ENCODE data around the gene NUP153. TPM values are rescaled to one million over a fixed set of nuclear protein-coding genes. Genes with fewer than 3 reads are reported as not detected.
"Not testable (repeated sequence)": the region's sequence is repeated elsewhere in the genome, so short reads cannot be mapped to it uniquely, and the experiment has no call there.

NUP153 gene
- 67.6 and 71.1 TPM in 2 replicates for total RNA-seq (2014; rRNA removed; shearing (Covaris generic))

- peak; percentile 95 to 97 for DNase-seq
- Histone ChIP-seq H3K4me1 (no peaks in the 10 kb centered on the region), H3K4me3 (peak within 1 kb of the TSS; percentile 85), H3K36me3 (peaks cover 6% of the 10 kb centered on the region), H3K27ac (peak within 1 kb of the TSS; percentile 98), H3K27me3 (no peaks in the 10 kb centered on the region), H3K9me3 (replicated peaks) (no peaks in the 10 kb centered on the region)
Observed at GRCh38 chr6:17706580-17707370, at the start of gene NUP153. Gene NUP153, minus strand, starts transcription at chr6:17706925. Its CDS starts 538 bp downstream, at chr6:17706387.

DNA sequence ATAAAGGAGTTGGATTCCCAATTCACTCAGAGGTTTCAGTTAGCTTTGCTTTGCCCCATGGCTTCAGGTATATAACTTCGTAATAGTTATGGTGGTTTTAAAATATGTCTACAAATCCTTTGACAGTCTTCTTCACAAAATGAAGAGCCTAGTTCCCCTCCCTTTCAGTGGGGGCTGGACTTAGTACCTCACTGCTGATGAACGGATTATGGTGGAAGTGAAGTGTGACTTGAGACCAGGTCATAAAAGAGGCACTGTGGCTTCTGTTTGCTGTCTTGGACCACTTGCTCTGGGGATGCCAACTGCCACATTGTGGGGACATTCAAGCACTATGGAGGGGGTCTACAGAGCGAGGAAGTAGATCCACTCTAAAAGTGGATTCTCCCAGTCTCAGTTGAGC lies 47.5 kb upstream of the NUP153 start:
- Histone ChIP-seq H3K4me1 (no peaks in the 10 kb centered on the region), H3K27me3 (no peaks in the 10 kb centered on the region), H3K36me3 (no peaks in the 10 kb centered on the region), H3K9me3 (replicated peaks) (no peaks in the 10 kb centered on the region), H3K4me3 (no peak overlapping the region), H3K27ac (no peak overlapping the region)
- DNase-seq, result no peak

DNA sequence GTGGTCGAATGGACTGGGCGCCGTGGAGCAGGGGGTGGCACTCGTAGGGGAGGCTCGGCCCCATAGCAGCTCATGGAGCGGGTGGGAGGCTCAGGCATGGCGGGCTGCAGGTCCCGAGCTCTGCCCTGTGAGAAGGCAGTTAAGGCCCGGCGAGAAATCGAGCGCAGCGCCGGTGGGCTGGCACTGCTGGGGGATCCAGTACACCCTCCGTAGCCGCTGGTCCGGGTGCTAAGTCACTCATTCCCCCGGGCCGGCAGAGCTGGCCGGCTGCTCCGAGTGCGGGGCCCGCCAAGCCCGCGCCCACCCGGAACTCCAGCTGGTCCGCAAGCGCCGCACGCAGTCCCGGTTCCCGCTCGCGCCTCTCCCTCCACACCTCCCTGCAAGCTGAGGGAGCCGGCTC lies 38.6 kb upstream of the NUP153 start:
- not testable (repeated sequence) for H3K9me3 ChIP-seq (replicated peaks); DNase-seq; H3K27me3 ChIP-seq; H3K4me1 ChIP-seq; H3K27ac ChIP-seq; H3K36me3 ChIP-seq; H3K4me3 ChIP-seq

DNA sequence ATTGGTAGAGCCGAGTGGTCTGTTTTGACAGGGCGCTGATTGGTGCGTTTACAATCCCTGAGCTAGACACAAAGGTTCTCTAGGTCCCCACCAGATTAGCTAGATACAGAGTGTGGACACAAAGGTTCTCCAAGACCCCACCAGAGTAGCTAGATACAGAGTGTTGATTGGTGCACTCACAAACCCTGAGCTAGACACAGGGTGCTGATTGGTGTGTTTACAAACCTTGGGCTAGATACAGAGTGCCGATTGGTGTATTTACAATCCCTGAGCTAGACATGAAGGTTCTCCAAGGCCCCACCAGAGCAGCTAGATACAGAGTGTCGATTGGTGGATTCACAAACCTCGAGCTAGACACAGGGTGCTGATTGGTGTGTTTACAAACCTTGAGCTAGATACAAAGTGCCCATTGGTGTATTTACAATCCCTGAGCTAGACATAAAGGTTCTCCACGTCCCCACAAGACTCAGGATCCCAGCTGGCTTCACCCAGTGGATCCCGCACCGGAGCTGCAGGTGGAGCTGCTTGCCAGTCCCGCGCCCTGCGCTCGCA lies 38.1 kb upstream of the NUP153 start:
- not testable (repeated sequence) for H3K27ac ChIP-seq; H3K9me3 ChIP-seq (replicated peaks); H3K36me3 ChIP-seq; H3K27me3 ChIP-seq; H3K4me3 ChIP-seq; DNase-seq
- H3K4me1 ChIP-seq, result peaks cover 11% of the 10 kb centered on the region

DNA sequence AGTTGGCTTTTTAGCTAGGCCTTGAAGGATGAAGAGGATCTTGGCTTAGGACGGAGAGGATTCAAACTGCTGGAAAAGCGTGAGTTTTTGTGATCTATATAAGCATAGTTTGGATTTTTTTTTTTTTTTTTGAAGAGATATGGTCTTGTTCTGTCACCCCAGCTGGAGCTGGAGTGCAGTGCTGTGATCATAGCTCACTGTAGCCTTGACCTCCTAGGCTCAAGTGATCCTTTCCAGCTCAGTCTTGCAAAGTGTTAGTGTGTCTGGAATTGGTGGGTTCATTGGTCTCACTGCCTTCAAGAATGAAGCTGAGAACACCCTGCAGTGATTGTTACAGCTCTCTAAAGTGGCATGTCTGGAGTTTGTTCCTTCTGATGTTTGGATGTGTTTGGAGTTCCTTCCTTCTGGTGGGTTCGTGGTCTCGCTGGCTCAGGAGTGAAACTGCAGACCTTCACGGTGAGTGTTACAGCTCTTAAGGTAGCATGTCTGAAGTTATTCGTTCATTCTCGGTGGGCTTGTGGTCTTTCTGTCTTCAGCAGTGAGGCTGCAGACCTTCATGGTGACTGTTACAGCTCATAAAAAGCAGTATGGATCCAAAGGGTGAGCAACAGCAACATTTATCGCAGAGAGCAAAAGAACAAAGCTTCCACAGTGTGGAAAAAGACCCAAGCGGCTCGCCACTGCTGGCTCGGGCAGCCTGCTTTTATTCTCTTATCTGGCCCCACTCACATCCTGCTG lies 37.5 kb upstream of the NUP153 start:
- DNase-seq, result no peak
- Histone ChIP-seq H3K36me3 (no peaks in the 10 kb centered on the region), H3K4me1 (peaks cover 11% of the 10 kb centered on the region), H3K27me3 (no peaks in the 10 kb centered on the region), H3K4me3 (no peak overlapping the region), H3K9me3 (replicated peaks) (no peaks in the 10 kb centered on the region), H3K27ac (no peak overlapping the region)

DNA sequence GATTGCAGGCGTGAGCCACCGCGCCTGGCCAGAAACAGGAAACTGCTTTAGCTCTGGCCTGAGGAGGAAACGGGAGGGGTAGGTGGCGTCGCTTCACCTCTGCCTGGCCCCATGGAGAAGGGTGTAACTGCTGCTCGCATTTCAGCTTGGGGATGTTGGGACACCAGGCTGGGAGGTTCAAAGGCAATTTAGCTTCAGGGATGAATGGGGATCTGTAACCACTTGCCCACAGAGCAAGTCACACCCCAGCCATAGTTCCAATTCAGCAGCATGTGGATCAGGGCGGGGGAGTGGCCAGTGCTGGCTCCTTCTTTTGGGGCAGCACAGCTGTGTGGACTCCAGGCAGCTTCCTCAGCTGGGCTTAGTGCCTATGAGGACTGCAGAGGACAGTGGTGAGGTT lies 34.8 kb upstream of the NUP153 start:
- Histone ChIP-seq H3K9me3 (replicated peaks) (no peaks in the 10 kb centered on the region; the same call in 1 of the 2 replicates), H3K36me3 (no peaks in the 10 kb centered on the region), H3K27ac (no peak overlapping the region), H3K4me1 (peaks cover 11% of the 10 kb centered on the region), H3K27me3 (no peaks in the 10 kb centered on the region), H3K4me3 (peak overlapping the region; percentile 24; the same call in 1 of the 2 replicates)
- DNase-seq, result peak; percentile 53 to 69

DNA sequence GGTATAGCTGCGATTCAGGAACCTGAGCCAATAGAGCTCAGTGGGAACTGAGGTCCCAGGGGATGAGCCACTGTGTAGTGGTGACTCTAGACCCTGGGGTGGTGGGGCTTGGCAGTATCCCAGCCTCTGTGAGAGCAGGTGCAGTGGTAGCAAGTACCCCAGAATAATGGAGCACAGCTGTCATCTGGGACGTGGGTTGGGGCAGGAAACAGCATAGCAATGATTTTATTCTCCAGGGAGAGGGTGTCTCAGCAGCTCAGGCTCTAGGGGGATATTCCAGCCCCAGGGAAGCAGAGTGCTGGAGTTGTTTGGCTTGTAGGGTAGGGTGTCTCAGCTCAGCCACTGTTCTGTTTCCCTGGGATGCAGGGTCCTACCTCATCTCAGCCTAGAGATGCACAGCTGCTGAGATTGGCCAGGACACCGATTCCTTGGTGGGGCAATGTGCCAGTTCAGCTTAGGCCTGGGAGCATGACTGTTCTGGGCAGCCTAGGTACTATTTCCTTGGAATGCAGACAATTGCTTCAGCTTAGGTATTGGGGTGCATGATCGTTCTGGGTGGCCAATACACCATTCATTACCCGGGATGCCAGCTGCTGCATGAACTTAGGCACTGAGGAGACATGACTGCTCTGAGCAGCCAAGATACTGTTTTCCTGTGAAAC lies 34.0 kb upstream of the NUP153 start:
- no peaks in the 10 kb centered on the region for H3K36me3 ChIP-seq
- H3K27me3 ChIP-seq, result no peaks in the 10 kb centered on the region
- H3K9me3 ChIP-seq (replicated peaks), result no peaks in the 10 kb centered on the region; the same call in 1 of the 2 replicates
- no peak overlapping the region for H3K4me3 ChIP-seq
- no peak overlapping the region for H3K27ac ChIP-seq
- peaks cover 11% of the 10 kb centered on the region for H3K4me1 ChIP-seq
- DNase-seq, result peak; percentile 75 to 82

DNA sequence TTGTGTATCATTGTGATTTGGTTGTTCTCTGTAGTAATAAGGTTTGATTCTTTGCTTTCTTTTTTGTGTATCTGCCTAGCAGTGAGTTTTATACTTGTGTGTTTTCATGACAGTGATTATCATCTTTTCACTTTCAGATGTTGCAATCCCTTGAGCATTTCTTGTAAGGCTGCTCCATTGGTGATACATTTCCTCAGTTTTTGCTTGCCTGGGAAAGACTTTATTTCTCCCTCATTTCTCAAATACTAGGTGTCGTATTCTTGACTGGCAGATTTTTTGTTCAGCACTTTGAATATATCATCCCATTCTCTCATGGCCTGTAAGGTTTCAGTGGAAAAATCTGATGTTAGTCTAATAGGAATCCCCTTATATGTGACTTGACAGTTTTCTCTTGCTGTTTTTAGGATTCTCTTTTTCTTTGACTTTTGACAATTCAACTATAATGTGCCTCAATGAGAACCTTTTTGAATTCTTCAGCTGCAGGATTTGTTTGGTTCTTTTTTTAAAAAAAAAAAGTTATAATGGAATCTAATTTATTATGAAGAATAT lies 31.1 kb upstream of the NUP153 start:
- peaks cover 11% of the 10 kb centered on the region for H3K4me1 ChIP-seq
- no peak overlapping the region for H3K27ac ChIP-seq
- no peak for DNase-seq
- no peaks in the 10 kb centered on the region; the same call in 1 of the 2 replicates for H3K9me3 ChIP-seq (replicated peaks)
- H3K36me3 ChIP-seq, result no peaks in the 10 kb centered on the region
- no peak overlapping the region for H3K4me3 ChIP-seq
- H3K27me3 ChIP-seq, result no peaks in the 10 kb centered on the region

- not testable (repeated sequence) for DNase-seq
Observed at GRCh38 chr6:17735311-17735710, 28.6 kb upstream of the NUP153 start.

GRCh38 chr6:17730078-17730704 lies 23.5 kb upstream of the NUP153 start:
- DNase-seq, result no peak
- no peak overlapping the region for H3K27ac ChIP-seq

More at GRCh38 chr6:17735311-17735710, 28.6 kb upstream of the NUP153 start:
- not testable (repeated sequence) for H3K27me3 ChIP-seq; H3K9me3 ChIP-seq (replicated peaks); H3K4me1 ChIP-seq; H3K4me3 ChIP-seq; H3K27ac ChIP-seq; H3K36me3 ChIP-seq

DNA sequence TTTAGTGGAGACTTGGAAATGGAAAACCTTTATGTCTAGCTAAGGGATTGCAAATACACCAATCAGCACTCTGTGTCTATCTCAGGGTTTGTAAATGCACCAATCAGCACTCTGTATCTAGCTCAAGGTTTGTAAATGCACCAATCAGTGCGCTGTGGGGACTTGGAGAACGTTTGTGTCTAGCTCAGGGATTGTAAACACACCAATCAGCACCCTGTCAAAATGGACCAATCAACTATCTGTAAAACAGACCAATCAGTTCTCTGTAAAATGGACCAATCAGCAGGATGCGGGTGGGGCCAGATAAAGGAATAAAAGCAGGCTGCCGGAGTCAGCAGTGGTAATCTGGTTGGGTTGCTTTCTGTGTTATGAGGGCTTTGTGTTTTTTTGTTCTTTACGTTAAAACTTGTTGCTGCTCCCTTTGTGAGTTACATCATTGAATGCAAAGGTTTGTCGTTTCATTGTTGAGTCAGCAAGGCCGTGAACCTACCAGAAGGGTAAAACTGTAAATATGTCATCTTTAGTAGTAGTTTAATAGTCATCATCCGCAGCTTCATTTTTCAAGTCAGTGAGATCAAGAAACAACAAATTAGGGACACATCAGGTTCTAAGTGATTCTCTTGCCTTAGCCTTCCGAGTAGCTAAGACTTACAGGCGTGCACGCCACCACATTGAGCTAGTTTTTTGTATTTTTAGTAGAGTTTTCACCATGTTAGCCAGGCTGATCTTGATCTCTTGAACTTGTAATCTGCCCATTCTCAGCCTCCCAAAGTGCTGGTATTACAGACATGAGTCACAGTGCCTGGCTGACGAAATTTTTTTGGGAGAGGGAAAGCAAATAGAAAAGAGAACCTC lies 22.7 kb upstream of the NUP153 start:
- H3K4me3 ChIP-seq, result no peak overlapping the region
- no peaks in the 10 kb centered on the region for H3K9me3 ChIP-seq (replicated peaks)
- no peaks in the 10 kb centered on the region for H3K27me3 ChIP-seq
- no peaks in the 10 kb centered on the region for H3K4me1 ChIP-seq
- H3K36me3 ChIP-seq, result no peaks in the 10 kb centered on the region
- no peak overlapping the region for H3K27ac ChIP-seq
- no peak for DNase-seq

More at GRCh38 chr6:17730078-17730704, 23.5 kb upstream of the NUP153 start:
- no peaks in the 10 kb centered on the region for H3K27me3 ChIP-seq
- no peak overlapping the region for H3K4me3 ChIP-seq
- no peaks in the 10 kb centered on the region for H3K4me1 ChIP-seq
- H3K36me3 ChIP-seq, result no peaks in the 10 kb centered on the region
- H3K9me3 ChIP-seq (replicated peaks), result no peaks in the 10 kb centered on the region

DNA sequence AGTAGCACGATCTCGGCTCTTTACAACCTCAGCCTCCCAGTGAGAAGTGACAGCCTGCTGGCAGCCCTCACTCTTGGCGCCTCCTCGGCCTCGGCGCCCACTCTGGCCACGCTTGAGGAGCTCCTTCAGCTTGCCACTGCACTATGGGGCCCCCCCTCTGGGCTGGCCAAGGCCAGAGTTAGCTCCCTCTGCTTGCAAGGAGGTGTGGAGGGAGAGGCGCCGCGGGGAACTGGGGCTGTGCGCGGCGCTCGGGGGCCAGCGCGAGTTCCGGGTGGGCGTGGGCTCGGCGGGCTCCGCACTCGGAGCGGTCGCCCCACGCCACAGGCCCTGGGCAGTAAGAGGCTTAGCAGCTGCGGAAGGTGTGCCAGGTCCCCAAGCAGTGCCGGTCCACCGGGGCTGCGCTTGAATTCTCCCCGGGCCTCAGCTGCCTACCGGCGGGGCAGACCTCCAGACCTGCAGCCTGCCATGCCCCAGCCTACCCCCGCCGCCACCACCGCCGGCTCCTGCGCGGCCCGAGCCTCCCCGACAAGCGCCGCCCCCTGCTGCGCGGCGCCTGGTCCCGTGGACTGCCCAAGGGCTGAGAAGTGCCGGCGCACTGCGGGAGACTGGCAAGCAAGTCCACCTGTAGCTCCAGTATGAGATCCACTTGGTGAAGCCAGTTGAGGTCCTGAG lies 22.0 kb upstream of the NUP153 start:
- DNase-seq, result no peak
- H3K27ac ChIP-seq, result no peak overlapping the region
- H3K4me1 ChIP-seq, result no peaks in the 10 kb centered on the region
- H3K36me3 ChIP-seq, result no peaks in the 10 kb centered on the region
- H3K27me3 ChIP-seq, result no peaks in the 10 kb centered on the region
- no peaks in the 10 kb centered on the region for H3K9me3 ChIP-seq (replicated peaks)
- no peak overlapping the region for H3K4me3 ChIP-seq

DNA sequence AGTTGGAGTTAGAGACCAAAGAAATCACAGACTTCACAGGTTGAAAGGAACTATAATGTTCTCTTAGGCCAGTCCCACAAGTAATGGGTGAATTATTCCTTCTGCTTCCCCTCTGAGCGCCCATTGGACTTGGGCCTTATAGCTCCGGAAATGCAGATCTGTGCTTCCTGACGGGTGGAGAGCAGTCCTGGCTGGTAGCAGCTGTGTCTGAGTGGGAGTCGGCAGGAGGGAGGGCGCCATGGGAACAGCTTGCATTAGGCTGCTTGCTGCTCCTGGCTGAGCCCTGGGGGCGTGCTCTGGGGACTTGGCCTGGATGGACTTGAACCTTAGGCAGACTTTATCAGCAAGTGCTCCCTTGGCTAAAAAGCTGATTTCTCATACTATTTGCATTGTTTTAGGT lies 18.4 kb upstream of the NUP153 start:
- H3K27ac ChIP-seq, result peak overlapping the region; percentile 8; the same call in 1 of the 2 replicates
- H3K4me3 ChIP-seq, result no peak overlapping the region
- no peaks in the 10 kb centered on the region for H3K9me3 ChIP-seq (replicated peaks)

More for the DNA sequence above, 18.4 kb upstream of the NUP153 start:
- DNase-seq, result peak; percentile 77 to 82
- Histone ChIP-seq H3K27me3 (no peaks in the 10 kb centered on the region), H3K4me1 (no peaks in the 10 kb centered on the region), H3K36me3 (no peaks in the 10 kb centered on the region)

Data from SJCRH30 (cell line).